HG03135 (cell line): ENCODE results near the gene ERP29.
"Not testable (repeated sequence)": the region's sequence is repeated elsewhere in the genome, so short reads cannot be mapped to it uniquely, and the experiment has no call there.

Source experiments
- ATAC-seq: cut with Tn5 transposase; IDR thresholded peaks from one replicate; pipeline ENCODE4 v1.9.1; 2021; ENCODE audit warnings: mild to moderate bottlenecking, moderate library complexity; ENCODE audit not compliant: unreplicated experiment

The ERP29 gene

GRCh38 chr12:112031472-112031871, 18.2 kb downstream of the ERP29 start:
- ATAC-seq = no peak

- no peak for ATAC-seq
These were observed 19.1 kb downstream of the ERP29 start for GRCh38 chr12:112032292-112032691.

- no peak for ATAC-seq
These were observed 22.1 kb downstream of the ERP29 start for GRCh38 chr12:112035219-112035785.

DNA sequence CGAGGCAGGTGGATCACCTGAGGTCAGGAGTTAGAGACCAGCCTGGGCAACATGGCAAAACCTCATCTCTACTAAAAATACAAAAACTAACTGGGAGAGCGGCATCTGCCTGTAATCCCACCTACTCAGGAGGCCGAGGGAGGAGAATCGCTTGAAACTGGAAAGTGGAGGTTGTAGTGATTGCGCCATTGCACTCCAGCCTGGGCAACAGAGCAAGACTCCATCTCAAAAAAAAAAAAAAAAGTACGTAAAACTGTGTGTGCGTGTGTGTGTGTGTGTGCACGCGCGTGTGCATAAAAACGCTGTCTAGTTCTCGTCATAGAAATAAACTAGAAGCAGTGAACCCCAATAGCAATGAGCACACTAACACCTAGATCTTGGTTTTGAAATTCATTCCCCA, 23.4 kb downstream of the ERP29 start:
- ATAC-seq = not testable (repeated sequence)

DNA sequence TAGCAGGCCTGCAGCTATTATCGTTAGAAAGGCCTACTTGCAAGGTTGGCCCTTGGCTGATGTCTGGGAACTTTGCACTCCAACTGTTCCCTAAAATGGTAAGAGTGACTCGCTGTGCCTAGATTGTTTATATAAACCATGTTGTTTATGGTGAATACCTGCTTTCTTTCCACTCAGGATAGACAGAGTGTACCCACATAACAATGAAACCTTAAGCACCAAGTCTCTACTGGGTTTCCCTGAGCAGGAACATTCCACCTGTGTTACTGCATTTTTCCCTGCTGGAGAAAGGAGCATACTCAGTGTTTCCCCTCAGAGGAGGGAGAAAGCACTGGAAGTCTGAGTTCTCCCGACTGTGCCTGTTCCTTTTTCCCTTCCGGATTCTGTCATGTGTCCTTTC, 32.8 kb downstream of the ERP29 start:
- ATAC-seq = no peak

- no peak for ATAC-seq
These were observed 36.1 kb downstream of the ERP29 start for GRCh38 chr12:112049351-112049750.

DNA sequence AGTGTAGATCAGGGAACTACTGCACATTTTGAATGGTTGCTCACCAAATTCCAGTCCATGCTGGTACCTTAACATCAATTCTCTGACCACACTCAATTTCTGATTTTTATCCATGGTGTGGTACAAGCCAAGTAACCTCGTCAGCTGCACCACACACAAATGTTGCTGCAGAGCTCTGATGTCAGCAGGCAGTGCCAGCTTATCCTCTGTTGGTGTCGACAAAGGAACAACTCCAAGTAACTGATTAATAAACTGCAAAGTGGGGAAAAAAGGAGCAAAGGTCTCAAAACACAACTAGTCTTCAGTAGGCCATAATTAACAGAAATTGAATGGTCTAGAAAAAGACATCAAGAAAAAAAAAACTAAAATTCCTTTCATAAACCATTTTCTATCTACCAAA, 47.9 kb downstream of the ERP29 start:
- ATAC-seq = no peak

- no peak for ATAC-seq
These were observed 50.0 kb downstream of the ERP29 start for GRCh38 chr12:112063273-112063672.

GRCh38 chr12:112066566-112066965, 53.3 kb downstream of the ERP29 start:
- no peak for ATAC-seq
